Spleen (tissue), 11 donors: ENCODE results near the gene SLC4A4. TPM values are rescaled to one million over a fixed set of nuclear protein-coding genes. Genes with fewer than 3 reads are reported as not detected.

Experiments used
- DNase-seq: peaks from one replicate; pipeline ENCODE4 v3.0.0-alpha.2; 2020
- H3K27ac ChIP-seq, 8 donors: fragments of 200-600 bp; sonication (generic) in 7 of 8; 1 replicate in 4 of 8; 2 replicates in 4 of 8; pipeline versions ENCODE4 v1.5.0 to v1.8.0; 2016 to 2021; ENCODE audit warnings: inconsistent platforms in 4 of 8, mild to moderate bottlenecking in 4 of 8, moderate library complexity in 1 of 8
- H3K27me3 ChIP-seq, 7 donors: fragments of 200-600 bp; sonication (generic) in 6 of 7; replicated peaks in 1 of 7; 1 replicate in 4 of 7; 2 replicates in 3 of 7; pipeline versions ENCODE4 v1.5.0 to v1.8.0; 2016 to 2021; ENCODE audit warnings: inconsistent platforms in 3 of 7, mild to moderate bottlenecking in 1 of 7
- H3K36me3 ChIP-seq, 6 donors: fragments of 200-600 bp; sonication (generic) in 5 of 6; 1 replicate in 4 of 6; 2 replicates in 2 of 6; pipeline versions ENCODE4 v1.5.0 to v1.8.0; 2016 to 2021; ENCODE audit warnings: inconsistent platforms in 2 of 6
- H3K4me1 ChIP-seq, 6 donors: fragments of 200-600 bp; sonication (generic) in 5 of 6; 1 replicate in 3 of 6; 2 replicates in 3 of 6; pipeline versions ENCODE4 v1.5.0 to v1.8.0; 2016 to 2021; ENCODE audit warnings: inconsistent platforms in 3 of 6
- H3K4me3 ChIP-seq, 8 donors: fragments of 200-600 bp; sonication (generic) in 7 of 8; 1 replicate in 4 of 8; 2 replicates in 4 of 8; pipeline versions ENCODE4 v1.5.0 to v1.8.0; 2016 to 2021; ENCODE audit warnings: inconsistent platforms in 4 of 8, mild to moderate bottlenecking in 4 of 8, moderate library complexity in 2 of 8
- H3K9me3 ChIP-seq, 8 donors: fragments of 200-600 bp; sonication (generic) in 7 of 8; 1 replicate in 4 of 8; 2 replicates in 4 of 8; pipeline versions ENCODE4 v1.5.0 to v1.8.0; 2016 to 2021; ENCODE audit warnings: inconsistent platforms in 4 of 8
- CTCF ChIP-seq, 11 experiments: fragments of 200-600 bp in 7 of 11; fragments of 450-650 bp in 4 of 11; sonication (generic) in 4 of 11; IDR thresholded peaks in 8 of 11; conservative IDR thresholded peaks in 3 of 11; 1 replicate in 7 of 11; 2 replicates in 4 of 11; pipeline versions ENCODE4 v1.4.0 to v1.8.0; 2016 to 2021; ENCODE audit warnings: antibody characterized with exemption in 11 of 11, inconsistent platforms in 4 of 11, mild to moderate bottlenecking in 1 of 11
- POLR2A ChIP-seq, 3 donors: fragments of 450-650 bp; IDR thresholded peaks; one replicate each; pipeline ENCODE4 v1.5.1; 2017; ENCODE audit warnings: antibody characterized with exemption in 3 of 3, mild to moderate bottlenecking in 1 of 3
- POLR2AphosphoS5 ChIP-seq, 3 donors: sonication (generic); formaldehyde crosslinking; IDR thresholded peaks; one replicate each; pipeline ENCODE4 v1.5.1; 2017; ENCODE audit warnings: antibody characterized with exemption in 3 of 3
- WGBS, 5 donors: extraction: QIAGEN DNeasy Blood & Tissue Kit in 3 of 5; methylation state at CpG; one replicate each; pipeline versions ENCODE4 v1.1.5 to v1.1.7; 2013 to 2018; 5-methylcytosine and 5-hydroxymethylcytosine counted together
- intact Hi-C: fragments of 100-400 bp; cut with DNase I; formaldehyde crosslinking; loops from one replicate; pipeline ENCODE4 v1.15.0; 2023; ENCODE audit warnings: low total_unique reads
- polyA plus RNA-seq, 3 donors: library from polyadenylated mRNA; stranded (reverse); fragments of 200-250 nt; gene quantifications; one replicate each; pipeline ENCODE4 v1.2.1, GENCODE V29; 2013
- total RNA-seq, 7 donors: library from RNA; depleted of rRNA in 3 of 7; stranded (reverse); fragments of >200 nt in 3 of 7; fragmentation: NEBNext Ultra II Directional in 4 of 7; extraction: Animal tissue kit (Norgen Biotek cat#: 25700) in 4 of 7; gene quantifications; one replicate each; pipeline versions ENCODE4 v1.1.0 to v1.2.1, GENCODE V29; 2016 to 2021
- donor health status: healthy with polysubstance abuse.
- donor health status: DM: no; HTN: no; CAD: no; lungs with moderate emphysema.
- donor health status: DM: no; HTN: no; CAD: no.
- donor health status: Bipolar disorder and iron deficiency.
- donor health status: healthy.
- donor health status: DM: no; HTN: no; CAD: no.
- donor health status: DM: yes; HTN: yes; CAD: no.

The SLC4A4 gene
- total and polyA plus RNA-seq, 10 donors = 0.07 to 3.4 (median 1.4) TPM

- Histone ChIP-seq H3K27ac (no peak overlapping the region), H3K27me3 (no peaks in the 10 kb centered on the region), H3K4me3 (no peak overlapping the region), H3K4me1 (no peaks in the 10 kb centered on the region), H3K9me3 (peaks cover 0 to 12% (median 4%) of the 10 kb centered on the region in 8 donors), H3K36me3 (no peaks in the 10 kb centered on the region)
- no peak for TF ChIP-seq CTCF (IDR thresholded peaks at IDR 0.05 in 8 of 11, conservative IDR thresholded peaks at IDR 0.05 in 3 of 11)
- no peak for TF ChIP-seq POLR2A (IDR thresholded peaks at IDR 0.05)
- TF ChIP-seq POLR2AphosphoS5 (IDR thresholded peaks at IDR 0.05) = no peak
- no peak for DNase-seq
- WGBS, 5 donors = 93 to 97% (median 94%) methylated on average over 1 of the region's 1 CpG
- intact Hi-C loops = no loop called here
These were observed 249.2 kb downstream of the SLC4A4 start for GRCh38 chr4:71587995-71588394.

GRCh38 chr4:71592793-71593192 is 254.0 kb downstream of the SLC4A4 start:
- no peak for TF ChIP-seq POLR2AphosphoS5 (IDR thresholded peaks at IDR 0.05)
- no peak for TF ChIP-seq POLR2A (IDR thresholded peaks at IDR 0.05)
- no peak for TF ChIP-seq CTCF (IDR thresholded peaks at IDR 0.05 in 8 of 11, conservative IDR thresholded peaks at IDR 0.05 in 3 of 11)
- Histone ChIP-seq H3K4me3 (no peak overlapping the region), H3K9me3 (peaks cover 0 to 12% (median 2%) of the 10 kb centered on the region in 8 donors), H3K27me3 (no peaks in the 10 kb centered on the region), H3K4me1 (no peaks in the 10 kb centered on the region), H3K27ac (no peak overlapping the region), H3K36me3 (no peaks in the 10 kb centered on the region)
- 69 to 81% (median 79%) methylated on average over 1 of the region's 1 CpG for WGBS, 5 donors
- intact Hi-C loops = no loop called here
- DNase-seq = no peak

- intact Hi-C loops = no loop called here
- TF ChIP-seq CTCF (IDR thresholded peaks at IDR 0.05 in 8 of 11, conservative IDR thresholded peaks at IDR 0.05 in 3 of 11) (no peak), POLR2AphosphoS5 (IDR thresholded peaks at IDR 0.05) (no peak), POLR2A (IDR thresholded peaks at IDR 0.05) (no peak)
- no peaks in the 10 kb centered on the region for H3K36me3 ChIP-seq
- no peak overlapping the region for H3K27ac ChIP-seq
- no peak for DNase-seq
- H3K9me3 ChIP-seq = peaks cover 0 to 12% (median 2%) of the 10 kb centered on the region in 8 donors
- H3K4me1 ChIP-seq = no peaks in the 10 kb centered on the region
- H3K27me3 ChIP-seq = no peaks in the 10 kb centered on the region
- no peak overlapping the region for H3K4me3 ChIP-seq
These were observed 254.5 kb downstream of the SLC4A4 start for GRCh38 chr4:71593311-71593710.

- Histone ChIP-seq H3K27ac (no peak overlapping the region), H3K4me1 (no peaks in the 10 kb centered on the region), H3K4me3 (no peak overlapping the region), H3K36me3 (no peaks in the 10 kb centered on the region), H3K9me3 (no peaks in the 10 kb centered on the region), H3K27me3 (no peaks in the 10 kb centered on the region)
- intact Hi-C loops = no loop called here
- no peak for TF ChIP-seq CTCF (IDR thresholded peaks at IDR 0.05 in 8 of 11, conservative IDR thresholded peaks at IDR 0.05 in 3 of 11)
- TF ChIP-seq POLR2A (IDR thresholded peaks at IDR 0.05) = no peak
- no peak for TF ChIP-seq POLR2AphosphoS5 (IDR thresholded peaks at IDR 0.05)
- WGBS, 5 donors = 29 to 78% (median 46%) methylated on average over 2 of the region's 2 CpGs
- DNase-seq = no peak
These were observed 256.8 kb downstream of the SLC4A4 start for GRCh38 chr4:71595576-71596108.
